GM19328 (cell line): ENCODE data around the gene PTGDS.

Experiments
- ATAC-seq: cut with Tn5 transposase; IDR thresholded peaks from one replicate; pipeline ENCODE4 v1.9.1; 2021; ENCODE audit warnings: mild to moderate bottlenecking, moderate library complexity; ENCODE audit not compliant: unreplicated experiment

Gene PTGDS

GRCh38 chr9:137007108-137007815 lies 30.0 kb downstream of the PTGDS start:
- no peak for ATAC-seq

- no peak for ATAC-seq
Observed at GRCh38 chr9:137007816-137008270, 30.5 kb downstream of the PTGDS start.

- no peak for ATAC-seq
Observed at GRCh38 chr9:137008312-137008711, 31.0 kb downstream of the PTGDS start.

GRCh38 chr9:137009217-137009616 lies 31.9 kb downstream of the PTGDS start:
- no peak for ATAC-seq

GRCh38 chr9:137009938-137010732 lies 32.8 kb downstream of the PTGDS start:
- ATAC-seq = no peak

- ATAC-seq = no peak
Observed at GRCh38 chr9:137011156-137011555, 33.9 kb downstream of the PTGDS start.

GRCh38 chr9:137011907-137012675 lies 34.8 kb downstream of the PTGDS start:
- ATAC-seq = no peak

- ATAC-seq = no peak
Observed at GRCh38 chr9:137012694-137013570, 35.6 kb downstream of the PTGDS start.

GRCh38 chr9:137013571-137013940 lies 36.3 kb downstream of the PTGDS start:
- no peak for ATAC-seq

- no peak for ATAC-seq
Observed at GRCh38 chr9:137014166-137014565, 36.9 kb downstream of the PTGDS start.

- ATAC-seq = no peak
Observed at GRCh38 chr9:137014776-137015539, 37.7 kb downstream of the PTGDS start.

GRCh38 chr9:137015540-137015930 lies 38.2 kb downstream of the PTGDS start:
- no peak for ATAC-seq

GRCh38 chr9:137015976-137016375 lies 38.7 kb downstream of the PTGDS start:
- ATAC-seq = no peak

- ATAC-seq = no peak
Observed at GRCh38 chr9:137016436-137016835, 39.1 kb downstream of the PTGDS start.

GRCh38 chr9:137017071-137017470 lies 39.8 kb downstream of the PTGDS start:
- ATAC-seq = no peak

- no peak for ATAC-seq
Observed at GRCh38 chr9:137017791-137018497, 40.6 kb downstream of the PTGDS start.

GRCh38 chr9:137018761-137019559 lies 41.7 kb downstream of the PTGDS start:
- ATAC-seq = no peak

GRCh38 chr9:137019891-137020683 lies 42.8 kb downstream of the PTGDS start:
- no peak for ATAC-seq
